K562 (cell line): Measurements from ENCODE around the gene FAM219A. TPM values are rescaled to one million over a fixed set of nuclear protein-coding genes. Genes with fewer than 3 reads are reported as not detected.

ENCODE experiments used
- NCOA6 ChIP-seq: fragments of 450-650 bp; IDR thresholded peaks from 2 replicates; pipeline ENCODE4 v1.6.1; 2017; ENCODE audit warnings: mild to moderate bottlenecking
- STAG1 ChIP-seq: sonication (generic); formaldehyde crosslinking; IDR thresholded peaks from 2 replicates; pipeline ENCODE4 v1.5.0; 2020; ENCODE audit warnings: missing genetic modification reagents, borderline replicate concordance
- polyA plus RNA-seq, 8 experiments: library from polyadenylated mRNA; depleted of rRNA in 4 of 8; stranded (reverse) in 5 of 8; unstranded in 3 of 8; fragments of >200 nt; fragmentation: Nextera tagmentation in 2 of 8; fragmentation: Illumina TruSeq in 1 of 8; extraction: Ambion mirVana in 2 of 8; extraction: Trizol in 1 of 8; gene quantifications; 2 replicates each; pipeline versions ENCODE4 v1.2.1 to v1.2.3, GENCODE V29; 2011 to 2014; ENCODE audit warnings: inconsistent platforms in 1 of 8, missing spikeins in 1 of 8
- total RNA-seq, 7 experiments: library from RNA; depleted of rRNA in 6 of 7; stranded (reverse); fragments of >200 nt in 6 of 7; fragmentation: Illumina TruSeq in 2 of 7; extraction: Trizol in 2 of 7; gene quantifications; 2 replicates each; pipeline versions ENCODE4 v1.2.1 to v1.2.3, GENCODE V29; 2011 to 2021; ENCODE audit warnings: low replicate concordance in 1 of 7
- TF ChIP-seq, protein P1 (sequence below): fragments of 250-450 bp; sonication (Bioruptor Pico); IDR thresholded peaks from 2 replicates; pipeline ENCODE4 v1.4.0; 2020; ENCODE audit warnings: mild to moderate bottlenecking, moderate library complexity, borderline replicate concordance
- TF ChIP-seq, protein P2 (sequence below): fragments of 250-450 bp; sonication (Bioruptor Pico); IDR thresholded peaks from 2 replicates; pipeline ENCODE4 v1.8.0; 2021; ENCODE audit warnings: borderline replicate concordance, mild to moderate bottlenecking, moderate library complexity; ENCODE audit not compliant: poor library complexity, severe bottlenecking
- TF ChIP-seq, protein P3 (sequence below): fragments of 450-650 bp; IDR thresholded peaks from 2 replicates; pipeline ENCODE4 v1.7.1; 2018; ENCODE audit warnings: mild to moderate bottlenecking, low read depth; ENCODE audit not compliant: partially characterized antibody
- TF ChIP-seq, protein P4 (sequence below), 2 experiments: fragments of 450-650 bp in 1 of 2; sonication (generic) in 1 of 2; formaldehyde crosslinking; conservative IDR thresholded peaks; 2 replicates each; pipeline versions ENCODE4 v1.4.0 to v1.8.1; 2020 to 2022; ENCODE audit warnings: mild to moderate bottlenecking in 1 of 2, missing genetic modification reagents in 1 of 2
- TF ChIP-seq, protein P5 (sequence below): fragments of 450-650 bp; formaldehyde crosslinking; IDR thresholded peaks from 2 replicates; pipeline ENCODE4 v1.4.0; 2020; ENCODE audit warnings: mild to moderate bottlenecking, moderate library complexity

Gene FAM219A
- total and polyA plus RNA-seq, 9 of the 15 experiments (the other 6 are each of a cell fraction or from before 2014, with no cell fraction given): 0.63 to 8.6 (median 2.9) TPM

DNA sequence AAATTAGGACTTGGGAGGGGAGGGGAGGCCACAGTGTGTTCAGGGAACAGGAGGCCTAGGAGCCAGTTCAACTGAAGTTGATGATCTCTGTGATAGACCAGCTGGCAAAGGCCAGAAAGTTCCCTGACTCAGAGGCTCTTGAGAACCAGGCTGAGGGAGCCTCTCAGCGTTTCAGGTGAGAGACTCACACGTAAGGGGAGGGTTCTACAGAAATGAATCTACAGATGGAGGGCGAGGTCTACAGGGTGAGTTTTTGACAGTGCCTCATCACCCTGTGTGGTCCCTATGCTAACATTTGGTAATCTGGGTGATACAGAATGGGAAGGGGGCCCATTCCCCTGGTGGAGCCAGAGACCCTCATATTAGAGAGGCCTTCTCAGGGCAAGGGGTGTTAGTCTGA lies 32.4 kb upstream of the FAM219A start (continued):
- TF ChIP-seq, protein P1, sequence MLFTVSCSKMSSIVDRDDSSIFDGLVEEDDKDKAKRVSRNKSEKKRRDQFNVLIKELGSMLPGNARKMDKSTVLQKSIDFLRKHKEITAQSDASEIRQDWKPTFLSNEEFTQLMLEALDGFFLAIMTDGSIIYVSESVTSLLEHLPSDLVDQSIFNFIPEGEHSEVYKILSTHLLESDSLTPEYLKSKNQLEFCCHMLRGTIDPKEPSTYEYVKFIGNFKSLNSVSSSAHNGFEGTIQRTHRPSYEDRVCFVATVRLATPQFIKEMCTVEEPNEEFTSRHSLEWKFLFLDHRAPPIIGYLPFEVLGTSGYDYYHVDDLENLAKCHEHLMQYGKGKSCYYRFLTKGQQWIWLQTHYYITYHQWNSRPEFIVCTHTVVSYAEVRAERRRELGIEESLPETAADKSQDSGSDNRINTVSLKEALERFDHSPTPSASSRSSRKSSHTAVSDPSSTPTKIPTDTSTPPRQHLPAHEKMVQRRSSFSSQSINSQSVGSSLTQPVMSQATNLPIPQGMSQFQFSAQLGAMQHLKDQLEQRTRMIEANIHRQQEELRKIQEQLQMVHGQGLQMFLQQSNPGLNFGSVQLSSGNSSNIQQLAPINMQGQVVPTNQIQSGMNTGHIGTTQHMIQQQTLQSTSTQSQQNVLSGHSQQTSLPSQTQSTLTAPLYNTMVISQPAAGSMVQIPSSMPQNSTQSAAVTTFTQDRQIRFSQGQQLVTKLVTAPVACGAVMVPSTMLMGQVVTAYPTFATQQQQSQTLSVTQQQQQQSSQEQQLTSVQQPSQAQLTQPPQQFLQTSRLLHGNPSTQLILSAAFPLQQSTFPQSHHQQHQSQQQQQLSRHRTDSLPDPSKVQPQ (CRISPR knock-in tag): no peak
- TF ChIP-seq, protein P2, sequence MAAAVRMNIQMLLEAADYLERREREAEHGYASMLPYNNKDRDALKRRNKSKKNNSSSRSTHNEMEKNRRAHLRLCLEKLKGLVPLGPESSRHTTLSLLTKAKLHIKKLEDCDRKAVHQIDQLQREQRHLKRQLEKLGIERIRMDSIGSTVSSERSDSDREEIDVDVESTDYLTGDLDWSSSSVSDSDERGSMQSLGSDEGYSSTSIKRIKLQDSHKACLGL: no peak
- TF ChIP-seq NCOA6: no peak
- no peak for TF ChIP-seq STAG1
- TF ChIP-seq, protein P3, sequence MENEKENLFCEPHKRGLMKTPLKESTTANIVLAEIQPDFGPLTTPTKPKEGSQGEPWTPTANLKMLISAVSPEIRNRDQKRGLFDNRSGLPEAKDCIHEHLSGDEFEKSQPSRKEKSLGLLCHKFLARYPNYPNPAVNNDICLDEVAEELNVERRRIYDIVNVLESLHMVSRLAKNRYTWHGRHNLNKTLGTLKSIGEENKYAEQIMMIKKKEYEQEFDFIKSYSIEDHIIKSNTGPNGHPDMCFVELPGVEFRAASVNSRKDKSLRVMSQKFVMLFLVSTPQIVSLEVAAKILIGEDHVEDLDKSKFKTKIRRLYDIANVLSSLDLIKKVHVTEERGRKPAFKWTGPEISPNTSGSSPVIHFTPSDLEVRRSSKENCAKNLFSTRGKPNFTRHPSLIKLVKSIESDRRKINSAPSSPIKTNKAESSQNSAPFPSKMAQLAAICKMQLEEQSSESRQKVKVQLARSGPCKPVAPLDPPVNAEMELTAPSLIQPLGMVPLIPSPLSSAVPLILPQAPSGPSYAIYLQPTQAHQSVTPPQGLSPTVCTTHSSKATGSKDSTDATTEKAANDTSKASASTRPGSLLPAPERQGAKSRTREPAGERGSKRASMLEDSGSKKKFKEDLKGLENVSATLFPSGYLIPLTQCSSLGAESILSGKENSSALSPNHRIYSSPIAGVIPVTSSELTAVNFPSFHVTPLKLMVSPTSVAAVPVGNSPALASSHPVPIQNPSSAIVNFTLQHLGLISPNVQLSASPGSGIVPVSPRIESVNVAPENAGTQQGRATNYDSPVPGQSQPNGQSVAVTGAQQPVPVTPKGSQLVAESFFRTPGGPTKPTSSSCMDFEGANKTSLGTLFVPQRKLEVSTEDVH: no peak
- TF ChIP-seq, protein P4, sequence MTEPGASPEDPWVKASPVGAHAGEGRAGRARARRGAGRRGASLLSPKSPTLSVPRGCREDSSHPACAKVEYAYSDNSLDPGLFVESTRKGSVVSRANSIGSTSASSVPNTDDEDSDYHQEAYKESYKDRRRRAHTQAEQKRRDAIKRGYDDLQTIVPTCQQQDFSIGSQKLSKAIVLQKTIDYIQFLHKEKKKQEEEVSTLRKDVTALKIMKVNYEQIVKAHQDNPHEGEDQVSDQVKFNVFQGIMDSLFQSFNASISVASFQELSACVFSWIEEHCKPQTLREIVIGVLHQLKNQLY (CRISPR knock-in tag; conservative IDR thresholded peaks at IDR 0.05): no peak
- TF ChIP-seq, protein P5, sequence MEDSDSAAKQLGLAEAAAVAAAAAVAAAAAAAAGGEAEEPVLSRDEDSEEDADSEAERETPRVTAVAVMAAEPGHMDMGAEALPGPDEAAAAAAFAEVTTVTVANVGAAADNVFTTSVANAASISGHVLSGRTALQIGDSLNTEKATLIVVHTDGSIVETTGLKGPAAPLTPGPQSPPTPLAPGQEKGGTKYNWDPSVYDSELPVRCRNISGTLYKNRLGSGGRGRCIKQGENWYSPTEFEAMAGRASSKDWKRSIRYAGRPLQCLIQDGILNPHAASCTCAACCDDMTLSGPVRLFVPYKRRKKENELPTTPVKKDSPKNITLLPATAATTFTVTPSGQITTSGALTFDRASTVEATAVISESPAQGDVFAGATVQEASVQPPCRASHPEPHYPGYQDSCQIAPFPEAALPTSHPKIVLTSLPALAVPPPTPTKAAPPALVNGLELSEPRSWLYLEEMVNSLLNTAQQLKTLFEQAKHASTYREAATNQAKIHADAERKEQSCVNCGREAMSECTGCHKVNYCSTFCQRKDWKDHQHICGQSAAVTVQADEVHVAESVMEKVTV (CRISPR knock-in tag): no peak
